ENCODE data around the gene WDPCP. TPM values are rescaled to one million over a fixed set of nuclear protein-coding genes. Genes with fewer than 3 reads are reported as not detected.

WDPCP gene
- total and polyA plus RNA-seq, 10 of the 15 experiments (the other 5 are each of a cell fraction or from before 2014, with no cell fraction given) = 2.1 to 7.9 (median 4.6) TPM

GRCh38 chr2:63494968-63495367 lies 93.3 kb downstream of the WDPCP start:
- ChIA-PET CTCF (interaction anchor here (1.0 kb wide), 1 partner anchor 219 kb away, joined by 4 read pairs; no protein-coding TSS in a partner anchor), POLR2A (no interaction called here), SMC1A (ENCODE audit: uncharacterized antibody, unreplicated experiment) (interaction anchor here (0.7 to 1.0 kb wide), 2 partner anchors 62 to 416 kb away, joined by 3 read pairs; no protein-coding TSS in a partner anchor), RAD21 (ENCODE audit: unreplicated experiment) (no interaction called here)
- intact Hi-C loops (cut with micrococcal nuclease; ENCODE audit: unreplicated experiment) = no loop called here
- ATAC-seq (no peak), DNase-seq (ENCODE audit: low read depth, low spot score) (no peak), FAIRE-seq (no peak)
- Histone ChIP-seq H3K9ac (ENCODE audit: control insufficient read depth, insufficient read depth, low read length) (no peak overlapping the region), H3K4me1 (ENCODE audit: control insufficient read depth, insufficient read depth, low read length) (no peaks in the 10 kb centered on the region), H3K4me2 (ENCODE audit: control insufficient read depth, insufficient read depth) (no peak overlapping the region), H3K9me3 (replicated peaks; ENCODE audit: control insufficient read depth, insufficient read depth, low read length) (no peaks in the 10 kb centered on the region), H3K36me3 (ENCODE audit: control insufficient read depth in 2 of 2, insufficient read depth in 2 of 2, low read length in 1 of 2) (no peaks in the 10 kb centered on the region), H3K4me3 (no peak overlapping the region), H2AFZ (ENCODE audit: control insufficient read depth, low read depth, low read length) (no peak overlapping the region), H3K27me3 (replicated peaks in 1 of 2; ENCODE audit: control insufficient read depth in 2 of 2, insufficient read depth in 2 of 2, low read length in 1 of 2) (no peaks in the 10 kb centered on the region), H4K20me1 (ENCODE audit: control insufficient read depth, insufficient read depth) (no peaks in the 10 kb centered on the region), H3K27ac (ENCODE audit: control insufficient read depth, insufficient read depth) (no peak overlapping the region), H3K79me2 (ENCODE audit: control insufficient read depth, insufficient read depth, low read length) (no peaks in the 10 kb centered on the region)
- TF ChIP-seq JUND (IDR thresholded peaks at IDR 0.05; ENCODE audit: low read depth, low read length) = no peak
- TF ChIP-seq ZBED1 (IDR thresholded peaks at IDR 0.05; ENCODE audit: borderline replicate concordance) = no peak
- TF ChIP-seq FOXM1 (IDR thresholded peaks at IDR 0.05; ENCODE audit: low read depth, low read length) = no peak
- no peak for TF ChIP-seq RUNX3 (IDR thresholded peaks at IDR 0.05; ENCODE audit: low read length)
- TF ChIP-seq GABPA (IDR thresholded peaks at IDR 0.05; ENCODE audit: low read depth) = no peak
- TF ChIP-seq NBN (IDR thresholded peaks at IDR 0.05) = no peak
- TF ChIP-seq, protein P1, sequence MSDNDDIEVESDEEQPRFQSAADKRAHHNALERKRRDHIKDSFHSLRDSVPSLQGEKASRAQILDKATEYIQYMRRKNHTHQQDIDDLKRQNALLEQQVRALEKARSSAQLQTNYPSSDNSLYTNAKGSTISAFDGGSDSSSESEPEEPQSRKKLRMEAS (IDR thresholded peaks at IDR 0.05; ENCODE audit: low read depth, low read length) = no peak
- no peak for TF ChIP-seq E4F1 (IDR thresholded peaks at IDR 0.05; ENCODE audit: borderline replicate concordance, partially characterized antibody)
- no peak for TF ChIP-seq BRCA1 (IDR thresholded peaks at IDR 0.05; ENCODE audit: low read depth, low read length)
- TF ChIP-seq, protein P2, sequence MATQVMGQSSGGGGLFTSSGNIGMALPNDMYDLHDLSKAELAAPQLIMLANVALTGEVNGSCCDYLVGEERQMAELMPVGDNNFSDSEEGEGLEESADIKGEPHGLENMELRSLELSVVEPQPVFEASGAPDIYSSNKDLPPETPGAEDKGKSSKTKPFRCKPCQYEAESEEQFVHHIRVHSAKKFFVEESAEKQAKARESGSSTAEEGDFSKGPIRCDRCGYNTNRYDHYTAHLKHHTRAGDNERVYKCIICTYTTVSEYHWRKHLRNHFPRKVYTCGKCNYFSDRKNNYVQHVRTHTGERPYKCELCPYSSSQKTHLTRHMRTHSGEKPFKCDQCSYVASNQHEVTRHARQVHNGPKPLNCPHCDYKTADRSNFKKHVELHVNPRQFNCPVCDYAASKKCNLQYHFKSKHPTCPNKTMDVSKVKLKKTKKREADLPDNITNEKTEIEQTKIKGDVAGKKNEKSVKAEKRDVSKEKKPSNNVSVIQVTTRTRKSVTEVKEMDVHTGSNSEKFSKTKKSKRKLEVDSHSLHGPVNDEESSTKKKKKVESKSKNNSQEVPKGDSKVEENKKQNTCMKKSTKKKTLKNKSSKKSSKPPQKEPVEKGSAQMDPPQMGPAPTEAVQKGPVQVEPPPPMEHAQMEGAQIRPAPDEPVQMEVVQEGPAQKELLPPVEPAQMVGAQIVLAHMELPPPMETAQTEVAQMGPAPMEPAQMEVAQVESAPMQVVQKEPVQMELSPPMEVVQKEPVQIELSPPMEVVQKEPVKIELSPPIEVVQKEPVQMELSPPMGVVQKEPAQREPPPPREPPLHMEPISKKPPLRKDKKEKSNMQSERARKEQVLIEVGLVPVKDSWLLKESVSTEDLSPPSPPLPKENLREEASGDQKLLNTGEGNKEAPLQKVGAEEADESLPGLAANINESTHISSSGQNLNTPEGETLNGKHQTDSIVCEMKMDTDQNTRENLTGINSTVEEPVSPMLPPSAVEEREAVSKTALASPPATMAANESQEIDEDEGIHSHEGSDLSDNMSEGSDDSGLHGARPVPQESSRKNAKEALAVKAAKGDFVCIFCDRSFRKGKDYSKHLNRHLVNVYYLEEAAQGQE (IDR thresholded peaks at IDR 0.05; ENCODE audit: low read depth, low read length) = no peak
- no peak for TF ChIP-seq LARP7 (IDR thresholded peaks at IDR 0.05)
- in situ Hi-C loops (cut with MboI) = loop anchor here (25.0 kb wide), 1 partner anchor 1033 kb away; no protein-coding TSS in a partner anchor
- BruUV-seq (replicated peaks) = no TSS peak
- WGBS (ENCODE audit: insufficient coverage, insufficient replicate concordance, low lambda C conversion rate, missing lambda C conversion rate) = 85% methylated on average over 1 of the region's 1 CpG
